Glomerular endothelial cell (primary cell): ENCODE data around the gene MORF4L1. TPM values are rescaled to one million over a fixed set of nuclear protein-coding genes. Genes with fewer than 3 reads are reported as not detected.
"Not testable (repeated sequence)": the region's sequence is repeated elsewhere in the genome, so short reads cannot be mapped to it uniquely, and the experiment has no call there.

Experiments
- DNase-seq: peaks from one replicate; pipeline ENCODE4 v3.0.0-alpha.2; 2011; ENCODE audit warnings: low read depth, low spot score; ENCODE audit errors: extremely low read depth
- total RNA-seq: library from RNA; depleted of rRNA; stranded (reverse); fragments of >200 nt; gene quantifications from 2 replicates; pipeline ENCODE4 v1.2.3, GENCODE V29; 2015

The MORF4L1 gene
- total RNA-seq, 1 donor from 2014 or later: 302 TPM

- DNase-seq: no peak
Measured at GRCh38 chr15:78898540-78898939, 25.9 kb downstream of the MORF4L1 start.

- not testable (repeated sequence) for DNase-seq
Measured at GRCh38 chr15:78900819-78901533, 28.3 kb downstream of the MORF4L1 start.

GRCh38 chr15:78902281-78903032 lies 29.8 kb downstream of the MORF4L1 start:
- not testable (repeated sequence) for DNase-seq

GRCh38 chr15:78904599-78905358 lies 32.1 kb downstream of the MORF4L1 start:
- no peak for DNase-seq

- no peak for DNase-seq
Measured at GRCh38 chr15:78906316-78906620, 33.6 kb downstream of the MORF4L1 start.

GRCh38 chr15:78907577-78907976 lies 34.9 kb downstream of the MORF4L1 start:
- no peak for DNase-seq

- DNase-seq: no peak
Measured at GRCh38 chr15:78909160-78909695, 36.5 kb downstream of the MORF4L1 start.

GRCh38 chr15:78909791-78910228 lies 37.1 kb downstream of the MORF4L1 start:
- no peak for DNase-seq

GRCh38 chr15:78910271-78910670 lies 37.6 kb downstream of the MORF4L1 start:
- no peak for DNase-seq

GRCh38 chr15:78912316-78912715 lies 39.6 kb downstream of the MORF4L1 start:
- no peak for DNase-seq

GRCh38 chr15:78913012-78913411 lies 40.3 kb downstream of the MORF4L1 start:
- DNase-seq: no peak

- no peak for DNase-seq
Measured at GRCh38 chr15:78914027-78914764, 41.5 kb downstream of the MORF4L1 start.

- no peak for DNase-seq
Measured at GRCh38 chr15:78915341-78916087, 42.8 kb downstream of the MORF4L1 start.

- DNase-seq: no peak
Measured at GRCh38 chr15:78916088-78916487, 43.4 kb downstream of the MORF4L1 start.

GRCh38 chr15:78917888-78918287 lies 45.2 kb downstream of the MORF4L1 start:
- DNase-seq: no peak

- DNase-seq: no peak
Measured at GRCh38 chr15:78921517-78921916, 48.8 kb downstream of the MORF4L1 start.

- DNase-seq: no peak
Measured at GRCh38 chr15:78921940-78922339, 49.2 kb downstream of the MORF4L1 start.

GRCh38 chr15:78922527-78922926 lies 49.8 kb downstream of the MORF4L1 start:
- no peak for DNase-seq

GRCh38 chr15:78923015-78923414 lies 50.3 kb downstream of the MORF4L1 start:
- no peak for DNase-seq
